ENCODE results near the gene FOXF1.

Gene FOXF1

DNA sequence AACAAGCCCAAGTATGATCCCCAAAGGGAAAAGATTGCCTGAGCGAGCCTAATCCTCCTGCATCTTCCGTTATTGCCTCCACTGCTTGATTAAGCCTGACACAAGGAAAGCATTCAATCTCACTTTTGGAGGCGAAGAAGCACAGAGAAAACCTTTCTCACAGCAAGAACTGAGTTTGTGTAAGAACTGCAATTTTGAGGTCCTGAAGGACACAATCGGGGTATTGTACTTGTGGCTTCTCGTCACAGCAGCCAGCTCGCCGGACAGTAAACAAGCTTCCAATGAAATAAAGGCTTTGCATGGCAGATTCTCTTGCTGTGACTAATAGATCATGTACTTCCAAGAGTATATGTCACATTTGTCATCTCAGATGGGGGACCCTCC lies 18.7 kb upstream of the FOXF1 start:
- in situ Hi-C loops (cut with MboI; ENCODE audit: low pct_unique_long_range_greater_than_20kb, low sequenced_read_pairs): no loop called here
- DNase-seq: no peak

DNA sequence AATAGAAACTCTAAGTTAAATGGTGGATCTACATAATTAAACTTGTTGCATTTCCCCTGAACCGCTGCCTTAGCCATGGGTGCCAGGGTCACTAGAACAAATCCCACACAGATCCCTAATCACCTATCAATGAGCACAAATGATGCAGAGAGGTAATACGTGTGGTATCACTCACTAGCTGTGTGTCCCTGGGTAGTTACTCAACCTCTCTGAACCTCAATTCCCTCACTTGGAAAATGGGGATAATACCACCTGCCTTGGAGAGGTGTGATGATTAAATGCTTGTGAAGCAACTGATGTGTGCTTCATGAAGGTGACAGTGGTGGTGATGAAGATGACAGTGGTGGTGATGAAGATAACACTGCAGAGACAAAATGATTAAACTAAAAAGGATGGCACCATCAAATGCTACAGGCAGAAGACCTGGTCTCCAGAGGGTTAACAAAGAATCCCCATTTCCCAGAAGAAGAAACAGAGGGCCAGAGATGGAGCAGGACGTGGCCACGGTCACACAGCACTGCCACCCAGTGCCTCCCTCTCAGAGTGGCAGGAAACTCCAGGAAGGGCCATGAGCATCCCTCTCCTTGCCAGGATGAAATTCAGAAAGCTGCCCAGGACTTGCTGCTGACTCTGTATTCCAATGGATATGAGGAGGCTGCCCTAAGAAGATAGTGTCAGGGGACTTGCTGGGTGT lies 17.9 kb upstream of the FOXF1 start:
- in situ Hi-C loops (cut with MboI; ENCODE audit: low pct_unique_long_range_greater_than_20kb, low sequenced_read_pairs): no loop called here
- DNase-seq: no peak

DNA sequence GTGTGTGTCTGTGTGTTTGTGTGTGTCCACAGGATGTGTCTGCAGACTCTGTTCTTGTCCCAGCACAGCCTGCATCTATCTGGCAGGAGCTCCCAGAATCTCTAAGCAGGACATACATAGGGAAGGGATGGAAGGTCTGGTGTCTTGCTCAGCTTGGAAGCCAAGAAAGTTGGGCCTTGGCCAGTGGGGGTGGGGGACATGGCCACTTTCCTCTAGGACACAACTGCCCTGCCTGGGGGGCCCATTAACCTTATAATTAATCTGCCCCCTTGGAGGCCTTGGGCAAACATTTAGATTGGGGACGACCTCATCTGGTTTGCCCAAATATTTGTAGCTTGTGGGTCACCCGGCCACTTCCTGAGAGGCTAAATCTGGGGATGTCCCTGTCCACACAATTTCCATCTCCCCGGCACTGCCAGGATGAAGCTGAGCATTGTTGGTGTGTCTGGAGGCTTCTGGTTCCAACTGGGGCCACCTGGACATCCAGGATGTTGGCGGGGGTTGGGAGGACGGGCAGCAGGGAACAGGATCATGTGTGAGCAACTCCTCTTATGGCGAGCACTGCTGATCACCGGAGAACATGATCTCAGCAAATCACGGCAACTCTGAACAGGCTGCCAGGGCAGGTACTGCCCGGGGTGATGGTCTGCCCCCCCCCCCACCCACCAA lies 17.2 kb upstream of the FOXF1 start:
- no peak for DNase-seq
- in situ Hi-C loops (cut with MboI; ENCODE audit: low pct_unique_long_range_greater_than_20kb, low sequenced_read_pairs): no loop called here

DNA sequence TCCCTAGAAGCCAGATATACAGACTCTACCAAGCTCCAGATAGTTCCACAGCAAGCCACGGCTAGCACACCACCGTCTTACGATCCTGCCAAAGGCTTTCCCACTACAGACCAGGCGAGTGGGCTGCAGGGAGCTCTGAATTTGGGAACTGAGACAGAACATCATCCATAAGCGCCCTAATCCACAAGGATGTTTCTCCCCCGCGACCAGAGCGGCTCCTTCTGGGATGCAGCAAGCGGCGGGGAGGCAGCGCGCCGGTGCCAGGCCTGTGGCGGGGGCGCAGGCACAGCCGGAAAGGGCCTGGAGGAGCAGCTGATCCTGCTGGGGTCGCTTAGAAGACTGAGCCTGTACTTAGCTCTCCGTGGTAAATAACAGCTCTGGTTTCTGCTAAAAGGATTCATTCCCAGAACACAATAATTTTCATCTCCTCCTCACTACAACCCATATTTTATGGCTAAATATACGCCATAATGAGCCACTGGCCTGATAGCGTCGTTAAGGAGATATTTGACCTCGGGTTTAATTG lies 16.2 kb upstream of the FOXF1 start:
- no peak for DNase-seq
- in situ Hi-C loops (cut with MboI; ENCODE audit: low pct_unique_long_range_greater_than_20kb, low sequenced_read_pairs): no loop called here

DNA sequence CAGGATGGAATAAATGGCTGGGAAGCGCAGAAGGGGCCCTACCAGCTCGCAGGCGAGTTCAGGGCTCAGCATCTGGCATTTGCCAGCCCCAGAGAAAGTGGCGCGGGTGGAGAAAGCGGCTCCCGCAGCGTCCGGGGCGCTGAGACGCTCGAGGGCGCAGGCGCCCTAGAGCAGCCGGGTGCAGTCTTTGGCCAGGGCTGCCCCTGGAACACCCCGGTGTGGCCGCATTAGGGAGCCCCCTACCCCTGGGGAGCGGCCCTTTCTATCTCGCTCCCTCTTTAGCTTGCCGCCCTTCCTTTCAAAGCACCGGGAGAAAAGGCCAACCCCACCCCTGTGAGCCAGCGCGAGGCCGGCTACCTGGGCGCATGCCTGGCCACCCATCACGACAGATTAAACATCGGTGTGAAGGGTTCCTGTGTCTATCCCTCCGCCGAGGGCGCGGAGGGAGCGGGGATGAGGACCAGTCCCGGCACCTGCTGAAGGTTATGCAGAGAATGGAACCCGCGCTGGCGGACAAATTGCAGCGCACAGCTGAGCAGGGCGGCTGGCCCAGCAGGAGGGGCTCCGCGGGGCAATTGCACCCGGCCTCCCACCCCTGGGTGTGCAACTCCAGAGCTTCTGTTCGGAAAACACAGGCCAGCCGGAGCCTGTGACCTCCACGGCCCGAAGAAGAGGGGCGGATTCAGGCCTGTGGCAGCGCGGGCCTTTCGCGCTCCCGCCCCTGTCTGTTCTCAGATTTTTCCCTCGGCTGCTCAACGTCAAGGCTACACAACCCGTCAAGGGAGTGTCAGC lies 15.6 kb upstream of the FOXF1 start:
- in situ Hi-C loops (cut with MboI; ENCODE audit: low pct_unique_long_range_greater_than_20kb, low sequenced_read_pairs): no loop called here
- no peak for DNase-seq

DNA sequence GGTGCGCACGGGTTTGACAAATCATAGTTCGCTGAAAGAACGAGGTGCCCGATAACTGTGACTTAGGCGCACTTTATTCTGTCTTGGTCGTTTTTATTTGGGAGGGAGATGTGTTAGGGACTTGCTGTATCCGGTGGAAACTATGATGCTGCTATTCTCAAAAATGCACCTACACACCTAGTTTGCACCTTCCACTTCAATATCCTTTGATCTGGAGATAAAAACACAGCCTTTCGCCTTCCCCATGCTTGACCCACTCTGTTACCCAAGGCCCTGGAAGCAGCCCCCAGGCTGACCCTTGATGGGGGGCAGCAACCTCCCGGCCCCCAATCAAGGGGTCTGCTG lies 15.0 kb upstream of the FOXF1 start:
- no peak for DNase-seq
- in situ Hi-C loops (cut with MboI; ENCODE audit: low pct_unique_long_range_greater_than_20kb, low sequenced_read_pairs): no loop called here

DNA sequence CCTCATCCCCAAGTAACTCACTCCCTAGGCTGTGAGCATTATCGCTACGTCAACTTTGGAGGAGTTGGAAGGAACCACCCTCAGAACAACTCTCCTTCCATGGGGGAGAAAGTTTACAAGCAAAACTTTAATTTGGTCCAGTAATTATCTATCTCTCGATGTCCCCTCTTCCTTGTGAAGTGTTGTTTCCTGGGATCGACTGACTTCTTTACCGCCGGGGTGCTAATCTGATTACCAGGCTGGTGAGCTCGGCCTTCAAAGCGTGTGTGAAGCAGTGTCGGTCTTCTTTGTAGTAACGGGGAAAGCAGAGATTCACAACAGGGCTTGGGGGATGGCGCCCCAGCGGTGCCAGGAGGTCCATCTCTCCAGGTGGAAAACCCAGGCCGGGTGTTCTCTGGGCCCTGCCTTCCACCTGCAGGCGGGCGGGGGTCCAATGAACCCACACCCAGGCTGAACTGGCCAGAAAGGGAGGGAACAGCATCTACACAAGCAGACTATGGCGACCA lies 14.5 kb upstream of the FOXF1 start:
- DNase-seq: no peak
- in situ Hi-C loops (cut with MboI; ENCODE audit: low pct_unique_long_range_greater_than_20kb, low sequenced_read_pairs): no loop called here

DNA sequence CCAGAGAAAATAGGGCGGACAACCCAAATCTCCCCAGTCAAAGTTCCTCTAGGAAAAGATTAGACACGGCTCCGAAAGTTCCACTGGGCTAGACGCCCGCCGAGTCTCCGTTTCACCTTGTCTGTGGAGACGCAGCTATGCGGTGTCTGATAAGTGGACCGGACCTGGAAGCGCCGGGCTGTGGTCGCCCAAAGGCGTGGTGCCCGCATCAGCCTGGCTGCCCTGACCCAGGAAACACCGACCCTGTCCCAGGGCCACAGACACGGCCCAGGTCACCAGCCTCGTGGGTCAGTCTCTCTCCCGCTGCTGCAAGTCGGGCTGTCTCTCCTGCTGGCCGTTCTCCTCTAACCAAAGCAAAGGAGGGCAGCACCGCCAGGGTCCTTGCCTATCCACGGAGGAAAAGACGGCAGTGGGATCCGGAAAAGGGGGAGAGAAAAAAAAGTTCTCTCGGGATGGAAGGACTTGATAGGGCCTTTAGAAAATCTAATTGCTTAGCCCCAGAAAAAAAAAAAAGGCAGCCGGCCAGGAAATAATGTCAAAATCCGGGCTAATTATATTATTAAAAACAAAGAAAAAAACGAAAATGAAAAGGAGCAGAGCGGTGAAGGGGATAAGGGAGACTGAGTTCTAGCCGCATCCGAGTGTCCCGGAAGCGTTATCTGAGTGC lies 13.9 kb upstream of the FOXF1 start:
- in situ Hi-C loops (cut with MboI; ENCODE audit: low pct_unique_long_range_greater_than_20kb, low sequenced_read_pairs): no loop called here
- no peak for DNase-seq

DNA sequence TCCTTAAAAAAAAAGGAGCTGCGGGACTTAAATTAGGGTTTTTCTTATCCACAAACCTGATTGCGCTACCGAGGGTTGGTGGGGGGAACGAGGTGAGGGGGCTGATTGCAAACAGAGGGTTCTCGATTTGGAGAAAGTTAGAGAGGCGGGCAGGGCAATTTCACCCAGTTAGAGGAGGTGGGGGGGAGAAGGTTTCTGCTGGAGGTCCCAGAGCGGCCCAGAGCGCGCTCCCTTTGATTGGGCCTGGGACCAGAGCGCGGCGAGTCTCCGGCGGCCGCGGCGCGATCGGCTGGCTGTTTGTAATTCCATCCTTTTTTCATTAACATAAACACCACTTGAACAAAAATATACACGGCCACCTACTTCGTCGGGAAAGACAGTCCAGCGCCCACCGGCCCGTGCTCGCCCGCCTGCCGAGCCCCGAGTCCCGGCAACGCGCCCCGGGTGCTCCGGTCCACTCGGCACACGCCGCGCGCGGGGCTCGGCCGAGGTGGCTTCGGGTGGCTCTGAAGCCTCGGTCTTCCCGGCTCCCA lies 13.3 kb upstream of the FOXF1 start:
- in situ Hi-C loops (cut with MboI; ENCODE audit: low pct_unique_long_range_greater_than_20kb, low sequenced_read_pairs): no loop called here
- DNase-seq: no peak

DNA sequence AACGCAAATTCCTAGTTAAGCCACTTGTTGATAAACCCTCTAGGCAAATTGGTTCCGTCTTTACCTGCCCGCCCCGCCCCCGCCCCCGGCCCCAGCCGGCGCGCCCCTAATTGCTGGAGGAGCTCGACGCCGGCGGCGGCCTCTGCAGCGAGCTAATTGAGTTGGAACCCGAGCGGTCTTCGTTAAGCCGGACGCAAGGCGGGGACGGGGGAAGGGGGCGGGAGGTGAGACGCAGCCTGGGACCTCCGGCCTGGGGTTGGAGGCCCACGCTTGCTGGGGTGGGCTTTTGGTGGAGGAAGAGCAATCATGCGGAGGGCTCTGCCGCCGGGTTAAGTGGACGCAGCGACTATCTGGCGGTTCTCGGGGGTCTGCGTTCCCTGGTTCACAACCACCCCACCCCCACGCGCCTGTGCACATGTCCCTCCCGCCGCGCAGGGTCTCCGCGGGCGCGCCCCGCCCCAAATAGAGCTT lies 12.7 kb upstream of the FOXF1 start:
- in situ Hi-C loops (cut with MboI; ENCODE audit: low pct_unique_long_range_greater_than_20kb, low sequenced_read_pairs): no loop called here
- no peak for DNase-seq

DNA sequence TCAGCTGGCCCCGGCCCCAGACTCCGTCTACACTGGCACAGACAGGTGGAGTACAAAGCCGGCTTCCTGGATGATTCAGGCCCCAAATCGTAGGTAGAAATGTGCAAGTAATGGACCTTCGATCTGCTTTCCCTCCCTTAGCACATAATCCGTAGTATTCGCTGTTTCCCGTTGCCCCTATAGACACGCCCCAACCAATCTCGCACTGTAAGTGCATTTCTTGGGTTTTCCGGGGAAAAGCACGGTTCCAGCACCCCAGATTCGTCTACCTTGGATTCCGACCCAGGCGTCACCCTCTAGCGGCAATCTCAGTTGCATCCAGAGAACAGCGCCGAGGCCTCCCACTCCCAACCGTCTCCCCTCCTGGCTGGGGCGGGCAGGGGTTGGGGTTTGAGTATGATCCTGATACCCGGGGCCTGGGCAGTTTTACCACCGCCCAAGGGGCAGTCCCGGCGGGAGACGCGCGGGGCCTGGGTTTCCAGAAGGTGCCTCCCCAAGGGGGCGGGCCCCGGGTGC lies 12.1 kb upstream of the FOXF1 start:
- DNase-seq: no peak
- in situ Hi-C loops (cut with MboI; ENCODE audit: low pct_unique_long_range_greater_than_20kb, low sequenced_read_pairs): no loop called here

DNA sequence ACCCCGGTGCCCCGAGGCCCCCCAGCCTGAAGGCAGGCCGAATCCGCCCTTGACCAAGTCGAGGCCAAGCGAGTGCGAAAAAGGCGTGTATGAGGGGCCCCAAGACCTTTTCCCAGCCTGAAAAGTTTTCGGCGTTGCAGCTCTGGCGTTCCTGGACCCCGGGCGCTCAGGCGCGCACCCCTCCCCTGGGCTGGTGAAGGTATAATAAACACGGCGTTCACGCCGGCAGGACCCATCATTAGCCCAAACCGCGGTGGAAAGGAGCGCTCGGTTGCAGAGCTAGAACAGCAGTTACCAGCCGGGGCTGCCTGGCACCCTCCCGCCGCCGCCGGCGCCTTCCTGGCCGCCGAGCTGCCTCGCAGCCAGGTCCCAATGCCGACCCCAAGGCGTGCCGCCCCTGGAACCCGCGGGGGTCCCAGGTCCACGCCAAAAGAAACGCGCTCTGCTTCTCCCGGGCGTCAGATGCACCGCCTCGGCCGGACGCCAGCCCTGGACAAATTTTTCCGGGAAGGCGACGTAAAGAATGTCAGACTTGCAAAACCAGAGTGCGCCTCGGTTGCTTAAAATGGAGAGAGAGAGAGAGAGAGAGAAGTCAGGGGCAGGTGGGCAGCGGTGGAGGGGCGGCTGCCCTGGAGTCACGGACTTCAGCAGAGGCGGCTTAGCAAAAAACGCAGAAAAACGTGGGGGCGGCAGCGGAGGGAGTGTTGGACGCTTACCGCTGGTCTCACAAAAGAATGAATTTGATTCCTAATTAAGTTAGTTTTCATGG lies 11.5 kb upstream of the FOXF1 start:
- in situ Hi-C loops (cut with MboI; ENCODE audit: low pct_unique_long_range_greater_than_20kb, low sequenced_read_pairs): no loop called here
- no peak for DNase-seq

DNA sequence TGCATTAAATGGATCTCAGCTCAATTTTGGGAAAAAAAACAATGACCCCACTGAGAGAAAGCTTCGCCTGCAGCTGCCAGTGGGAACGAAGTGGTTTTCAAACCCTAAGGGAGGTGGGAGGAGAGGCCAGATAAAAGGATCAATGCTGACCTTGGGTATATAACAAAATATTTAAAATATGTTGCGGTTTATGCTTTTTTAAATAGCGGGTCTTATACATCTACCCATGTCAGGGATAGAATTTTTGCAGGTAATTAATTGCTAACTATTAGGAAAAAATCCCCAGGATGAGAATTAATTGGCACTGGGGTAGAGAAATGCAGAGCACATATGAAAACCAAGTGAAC lies 10.9 kb upstream of the FOXF1 start:
- no peak for DNase-seq
- in situ Hi-C loops (cut with MboI; ENCODE audit: low pct_unique_long_range_greater_than_20kb, low sequenced_read_pairs): no loop called here

DNA sequence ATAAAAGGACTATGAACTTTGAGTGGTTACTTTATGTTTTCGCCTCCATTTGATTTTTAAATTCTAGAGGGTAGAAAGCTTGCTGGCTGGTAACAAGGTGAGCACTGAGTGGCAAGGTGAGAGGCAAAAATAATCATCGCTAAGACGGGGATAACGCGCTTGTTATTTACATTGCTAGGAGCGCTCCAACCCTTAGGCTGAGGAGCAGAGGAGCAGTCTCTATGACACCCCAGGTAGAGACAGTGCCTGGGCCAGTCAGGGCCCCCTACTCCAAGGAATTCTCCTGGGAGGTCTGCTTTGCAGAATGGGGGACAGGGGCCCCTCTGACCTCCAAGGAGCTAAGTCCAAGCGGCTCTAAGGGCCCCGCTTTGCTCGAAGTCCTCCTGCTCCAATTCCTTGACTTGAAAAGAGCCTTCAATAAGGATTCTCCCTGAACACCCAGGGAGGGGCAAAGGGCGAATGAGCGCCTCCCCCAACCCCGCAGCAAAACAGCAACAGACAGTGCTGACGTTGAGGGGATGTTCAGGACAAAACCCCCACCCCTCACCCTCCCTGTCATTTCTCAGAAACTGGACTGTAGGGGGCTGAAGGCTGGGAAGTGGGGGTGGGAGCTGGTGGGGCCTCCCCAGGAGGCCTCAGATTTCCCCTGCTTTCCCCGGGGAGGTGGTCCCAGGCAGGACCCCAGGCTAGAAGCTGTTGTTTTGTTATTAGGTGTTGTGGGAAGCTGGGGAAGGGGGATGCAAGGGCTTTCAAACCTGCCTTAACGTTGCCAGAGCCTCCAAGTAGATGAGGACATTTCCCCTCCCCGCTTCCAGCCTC lies 10.2 kb upstream of the FOXF1 start:
- in situ Hi-C loops (cut with MboI; ENCODE audit: low pct_unique_long_range_greater_than_20kb, low sequenced_read_pairs): loop anchor here (25.0 kb wide), 1 partner anchor 688 kb away; no protein-coding TSS in a partner anchor
- DNase-seq: no peak

DNA sequence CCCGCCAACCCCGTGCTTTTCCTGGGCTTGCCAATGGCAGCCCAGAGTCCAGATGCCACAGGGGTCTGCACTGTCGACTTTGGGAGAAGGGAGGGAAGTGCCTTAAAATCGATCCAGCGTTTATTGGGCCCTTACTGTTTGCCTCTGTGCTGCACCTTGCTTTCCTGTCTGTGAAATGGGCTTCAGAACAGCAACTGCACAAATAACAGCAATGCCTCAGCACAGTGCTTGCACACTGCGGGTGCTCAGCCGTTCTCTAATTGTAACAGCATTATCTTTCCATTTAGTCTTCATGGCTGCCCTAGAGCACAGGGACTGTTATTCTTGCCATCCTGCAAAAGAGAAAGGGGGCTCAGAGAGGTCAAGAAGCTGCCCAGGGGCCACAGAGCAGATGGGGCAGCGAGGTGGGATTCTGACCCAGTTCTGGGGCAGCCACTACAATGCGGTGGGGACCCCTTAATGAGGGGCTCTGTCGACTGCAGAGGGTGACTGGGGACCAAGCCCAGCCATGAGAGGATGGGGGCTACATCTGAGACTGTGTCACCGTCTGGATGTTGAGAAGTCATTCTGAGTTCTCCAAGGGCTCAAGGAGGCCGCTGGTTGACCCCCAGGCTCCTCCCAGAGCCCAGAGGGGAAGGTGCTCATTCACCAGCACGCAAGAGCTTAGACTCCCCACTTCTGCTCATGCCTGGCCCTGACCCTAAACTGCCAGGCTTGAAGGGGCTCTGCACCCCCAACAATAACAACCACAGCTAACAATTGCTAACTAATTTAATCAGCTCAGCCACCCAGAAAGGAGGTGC lies 9.4 kb upstream of the FOXF1 start:
- no peak for DNase-seq
- in situ Hi-C loops (cut with MboI; ENCODE audit: low pct_unique_long_range_greater_than_20kb, low sequenced_read_pairs): loop anchor here (25.0 kb wide), 1 partner anchor 689 kb away; no protein-coding TSS in a partner anchor

DNA sequence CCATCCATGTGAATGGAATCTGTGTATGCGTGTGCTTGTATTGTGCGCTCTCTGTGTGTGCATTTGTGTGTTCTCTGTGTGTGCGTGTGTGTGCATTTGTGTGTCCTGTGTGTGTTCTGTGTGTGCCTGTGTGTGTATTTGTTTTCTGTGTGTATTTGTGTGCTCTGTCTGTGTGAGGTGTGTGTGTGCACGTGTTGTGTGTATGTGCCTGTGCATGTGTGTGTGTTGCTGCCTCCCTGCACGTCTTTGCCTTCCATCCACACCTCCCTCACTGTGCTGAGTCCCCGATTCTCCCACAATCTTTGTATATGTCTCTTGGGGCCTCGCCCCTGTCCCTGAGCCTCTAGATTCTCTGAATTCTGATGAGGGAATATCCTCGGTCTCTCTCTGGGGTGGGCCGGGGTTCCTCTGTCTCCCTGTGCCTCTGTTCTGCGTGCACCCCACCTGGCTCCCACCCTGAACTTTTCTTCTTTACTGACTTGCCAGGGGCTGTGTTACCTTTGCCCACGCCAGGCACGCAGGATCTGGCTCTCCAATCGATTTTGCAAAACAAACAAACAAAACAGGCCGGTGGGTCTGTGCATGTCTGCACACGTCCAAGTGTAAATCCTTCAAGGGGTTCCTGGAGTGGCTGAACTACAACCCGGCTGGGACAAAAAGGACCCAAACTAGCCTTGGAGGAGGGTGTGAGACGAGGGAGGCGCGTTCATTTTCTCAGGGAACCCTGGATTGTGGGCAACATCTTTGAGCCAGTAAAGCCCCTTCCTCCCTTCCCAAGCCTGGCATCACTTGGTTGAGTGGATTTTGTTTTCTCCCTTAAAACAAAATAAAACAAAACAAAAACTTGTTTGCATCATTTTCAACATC lies 8.1 kb upstream of the FOXF1 start:
- in situ Hi-C loops (cut with MboI; ENCODE audit: low pct_unique_long_range_greater_than_20kb, low sequenced_read_pairs): loop anchor here (25.0 kb wide), 1 partner anchor 690 kb away; no protein-coding TSS in a partner anchor
- no peak for DNase-seq

Data from KBM-7 (cell line).